Progenitor cell of endocrine pancreas (in vitro differentiated cells): ENCODE measurements around the gene AP3D1. TPM values are rescaled to one million over a fixed set of nuclear protein-coding genes. Genes with fewer than 3 reads are reported as not detected.
"Not testable (repeated sequence)": the region's sequence is repeated elsewhere in the genome, so short reads cannot be mapped to it uniquely, and the experiment has no call there.

Source experiments
- DNase-seq: peaks from one replicate; pipeline ENCODE4 v3.0.0; 2021; ENCODE audit warnings: low spot score; ENCODE audit not compliant: unreplicated experiment
- H3K27ac Mint-ChIP-seq: 2 replicates; pipeline ENCODE4 v1.8.0; 2021; ENCODE audit warnings: mild to moderate bottlenecking, moderate library complexity, mixed read lengths
- H3K27me3 Mint-ChIP-seq: 2 replicates; pipeline ENCODE4 v1.8.0; 2021; ENCODE audit warnings: mixed read lengths
- H3K36me3 Mint-ChIP-seq: 2 replicates; pipeline ENCODE4 v1.8.0; 2022; ENCODE audit warnings: mixed read lengths; ENCODE audit not compliant: insufficient read depth
- H3K4me1 Mint-ChIP-seq: 2 replicates; pipeline ENCODE4 v1.8.0; 2021; ENCODE audit warnings: low read depth, mixed read lengths
- H3K4me3 Mint-ChIP-seq: 2 replicates; pipeline ENCODE4 v1.8.0; 2021; ENCODE audit warnings: low read depth, mild to moderate bottlenecking, moderate library complexity, mixed read lengths
- H3K9me3 Mint-ChIP-seq: 2 replicates; pipeline ENCODE4 v1.8.0; 2021; ENCODE audit warnings: low read depth, mixed read lengths
- CTCF ChIP-seq: fragments of 200-600 bp; sonication (generic); IDR thresholded peaks from one replicate; pipeline ENCODE4 v1.5.0; 2021; ENCODE audit warnings: antibody characterized with exemption, mild to moderate bottlenecking; ENCODE audit not compliant: unreplicated experiment
- long read RNA-seq: library from polyadenylated mRNA; unstranded; transcript quantifications from one replicate; pipeline ENCODE4 v2.0.0, GENCODE V29; 2020
- total RNA-seq: library from RNA; stranded (reverse); gene quantifications from 2 replicates; pipeline ENCODE4 v1.2.1, GENCODE V29; 2021

Gene AP3D1
- 123 and 131 TPM in 2 replicates for total RNA-seq
- long read RNA-seq, partial matches to known transcripts, result 49 of 60 reads
- long read RNA-seq, other reads (novel, unspliced or antisense), result 8 of 60 reads

GRCh38 chr19:2151339-2152229 is at the start of gene AP3D1:
TSS of gene AP3D1 (minus strand) at chr19:2151566. CDS start at chr19:2151334, 232 bp downstream.
- H3K4me1 Mint-ChIP-seq, result peaks cover 18% of the 10 kb centered on the region
- H3K27ac Mint-ChIP-seq, result peak within 1 kb of the TSS; percentile 96
- H3K9me3 Mint-ChIP-seq, result no peaks in the 10 kb centered on the region
- H3K36me3 Mint-ChIP-seq, result no peaks in the 10 kb centered on the region
- TF ChIP-seq CTCF, result no peak
- peak; percentile 100 for DNase-seq
- H3K4me3 Mint-ChIP-seq, result peak within 1 kb of the TSS; percentile 86
- no peaks in the 10 kb centered on the region for H3K27me3 Mint-ChIP-seq

GRCh38 chr19:2200624-2201294 is 49.4 kb upstream of the AP3D1 start:
- not testable (repeated sequence) for H3K27me3 Mint-ChIP-seq, H3K9me3 Mint-ChIP-seq, DNase-seq, H3K4me1 Mint-ChIP-seq, H3K27ac Mint-ChIP-seq, H3K36me3 Mint-ChIP-seq, H3K4me3 Mint-ChIP-seq

DNA sequence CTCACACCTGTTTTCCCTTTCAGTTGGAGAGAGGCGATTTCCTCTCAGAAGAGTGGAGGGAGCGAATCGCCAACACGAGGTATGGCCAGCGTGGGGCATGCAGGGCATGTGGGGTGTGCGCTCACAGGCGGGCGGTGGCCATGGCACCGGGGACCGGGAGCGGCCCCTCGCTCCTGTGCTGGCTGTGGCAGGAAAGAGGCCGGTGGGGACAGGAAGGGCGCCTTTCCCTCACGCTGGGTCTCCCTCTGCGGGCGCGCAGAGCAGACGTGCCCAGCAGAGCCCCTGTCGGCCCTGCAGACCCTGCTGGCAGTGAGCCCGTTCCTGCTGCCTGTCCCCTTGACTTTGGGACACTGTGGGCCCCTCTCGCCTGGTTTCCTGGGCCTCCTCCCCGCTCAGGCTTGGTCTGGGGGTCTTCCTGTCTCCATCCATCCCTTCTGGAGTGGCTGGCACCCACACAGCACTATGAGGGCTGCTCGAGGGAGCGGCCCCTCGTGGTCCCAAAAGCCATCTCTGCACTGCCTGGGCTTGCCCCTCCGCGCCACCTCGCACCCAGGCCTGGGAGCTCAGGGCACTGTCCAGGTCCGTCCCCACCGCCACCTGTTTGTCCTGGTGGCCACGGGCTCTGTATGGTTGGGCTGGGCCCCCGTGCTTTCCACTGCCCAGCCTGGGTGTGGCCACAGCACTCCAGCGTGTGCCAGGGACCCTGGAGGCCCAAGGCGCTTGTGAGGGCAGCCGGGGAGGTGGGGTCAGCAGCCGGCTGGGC is 48.7 kb upstream of the AP3D1 start:
- Mint-ChIP-seq H3K9me3 (no peaks in the 10 kb centered on the region), H3K27ac (no peak overlapping the region), H3K36me3 (peaks cover 2% of the 10 kb centered on the region), H3K27me3 (no peaks in the 10 kb centered on the region), H3K4me1 (no peaks in the 10 kb centered on the region), H3K4me3 (no peak overlapping the region)
- no peak for DNase-seq
- TF ChIP-seq CTCF, result no peak

DNA sequence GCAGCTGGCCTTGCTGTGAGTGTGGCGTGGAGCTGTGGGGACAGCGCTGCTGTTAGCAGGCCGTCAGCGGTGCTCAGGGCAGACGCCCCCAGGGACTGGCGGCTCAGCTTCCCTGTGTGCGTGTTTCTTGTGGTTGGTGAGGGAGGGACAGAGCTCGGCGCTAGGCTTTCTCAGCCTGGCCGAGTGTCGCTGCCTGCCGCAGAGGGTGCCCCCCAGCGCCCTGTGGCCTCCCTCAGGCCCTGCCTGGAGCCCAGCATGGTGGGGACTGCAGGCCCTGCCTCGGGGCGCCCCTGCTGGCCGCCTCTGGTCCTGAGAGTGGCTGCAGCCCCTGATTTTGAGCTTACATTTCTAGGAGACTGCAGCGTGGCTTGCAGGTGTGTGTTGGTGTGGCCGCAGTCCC is 47.8 kb upstream of the AP3D1 start:
- no peaks in the 10 kb centered on the region for H3K9me3 Mint-ChIP-seq
- no peaks in the 10 kb centered on the region for H3K4me1 Mint-ChIP-seq
- H3K4me3 Mint-ChIP-seq, result no peak overlapping the region
- DNase-seq, result no peak
- H3K36me3 Mint-ChIP-seq, result peaks cover 2% of the 10 kb centered on the region
- TF ChIP-seq CTCF, result peak; percentile 47
- H3K27me3 Mint-ChIP-seq, result no peaks in the 10 kb centered on the region
- peak overlapping the region; percentile 76 for H3K27ac Mint-ChIP-seq

DNA sequence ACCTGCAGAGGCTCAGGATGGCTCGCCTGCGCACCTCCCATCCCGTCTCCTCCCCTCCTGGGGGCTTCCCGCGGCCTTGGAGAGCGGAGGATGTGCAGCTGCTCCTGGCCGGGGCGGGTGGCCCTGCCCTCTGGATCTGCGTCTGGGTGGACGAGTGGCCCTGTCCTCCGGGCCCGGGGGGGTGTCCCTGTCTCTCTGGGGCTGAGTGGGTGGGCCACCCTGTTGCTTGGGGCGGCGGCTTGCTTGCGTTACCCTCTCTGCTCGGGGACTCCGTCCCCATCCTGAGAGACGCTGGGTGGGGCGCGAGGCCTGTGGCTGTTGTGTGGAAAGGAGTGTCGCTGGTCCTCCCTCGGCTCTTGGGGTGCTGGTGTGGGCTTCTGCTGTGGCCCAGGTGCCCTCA is 47.0 kb upstream of the AP3D1 start:
- H3K27me3 Mint-ChIP-seq, result no peaks in the 10 kb centered on the region
- peaks cover 4% of the 10 kb centered on the region for H3K36me3 Mint-ChIP-seq
- no peaks in the 10 kb centered on the region for H3K4me1 Mint-ChIP-seq
- no peaks in the 10 kb centered on the region for H3K9me3 Mint-ChIP-seq
- no peak overlapping the region for H3K27ac Mint-ChIP-seq
- no peak for DNase-seq
- no peak for TF ChIP-seq CTCF
- H3K4me3 Mint-ChIP-seq, result no peak overlapping the region
